AG04449 (cell line): Measurements from ENCODE around the gene TRIM36.
A peak's percentile ranks its signal among the peaks of the same experiment; 100 is the strongest.

Experiments
- CTCF ChIA-PET: fragments of 350-600 bp; formaldehyde crosslinking; extraction: SDS; loops from one replicate; lab custom pipeline; 2021; ENCODE audit warnings: antibody characterized with exemption; lab: Yijun Ruan, JAX
- POLR2A ChIA-PET: fragments of 400-600, 350-600 bp; formaldehyde crosslinking; extraction: SDS; loops from one replicate; lab custom pipeline; 2020; ENCODE audit warnings: antibody characterized with exemption, inconsistent platforms; lab: Yijun Ruan, JAX
- DNase-seq: peaks from one replicate; pipeline ENCODE4 v3.0.0-alpha.2; 2010; ENCODE audit warnings: low read depth, low spot score
- H3K4me3 ChIP-seq: 2 replicates; pipeline ENCODE4 v1.5.1; 2011; ENCODE audit warnings: low read depth, mild to moderate bottlenecking, control low read depth, low read length
- TF ChIP-seq, protein P1 (sequence below): IDR thresholded peaks from one replicate; pipeline ENCODE4 v1.5.1; 2011; ENCODE audit warnings: mild to moderate bottlenecking, moderate library complexity, low read length, control low read depth, inconsistent platforms; ENCODE audit not compliant: insufficient read depth; ENCODE audit errors: missing control alignments

Gene TRIM36, protein sequence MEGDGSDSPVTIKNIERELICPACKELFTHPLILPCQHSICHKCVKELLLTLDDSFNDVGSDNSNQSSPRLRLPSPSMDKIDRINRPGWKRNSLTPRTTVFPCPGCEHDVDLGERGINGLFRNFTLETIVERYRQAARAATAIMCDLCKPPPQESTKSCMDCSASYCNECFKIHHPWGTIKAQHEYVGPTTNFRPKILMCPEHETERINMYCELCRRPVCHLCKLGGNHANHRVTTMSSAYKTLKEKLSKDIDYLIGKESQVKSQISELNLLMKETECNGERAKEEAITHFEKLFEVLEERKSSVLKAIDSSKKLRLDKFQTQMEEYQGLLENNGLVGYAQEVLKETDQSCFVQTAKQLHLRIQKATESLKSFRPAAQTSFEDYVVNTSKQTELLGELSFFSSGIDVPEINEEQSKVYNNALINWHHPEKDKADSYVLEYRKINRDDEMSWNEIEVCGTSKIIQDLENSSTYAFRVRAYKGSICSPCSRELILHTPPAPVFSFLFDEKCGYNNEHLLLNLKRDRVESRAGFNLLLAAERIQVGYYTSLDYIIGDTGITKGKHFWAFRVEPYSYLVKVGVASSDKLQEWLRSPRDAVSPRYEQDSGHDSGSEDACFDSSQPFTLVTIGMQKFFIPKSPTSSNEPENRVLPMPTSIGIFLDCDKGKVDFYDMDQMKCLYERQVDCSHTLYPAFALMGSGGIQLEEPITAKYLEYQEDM

GRCh38 chr5:115169487-115170133 lies at the start of gene TRIM36:
Gene TRIM36 (minus strand): TSS chr5:115169908. CDS start chr5:115169634, 274 bp downstream.
- DNase-seq: no peak
- ChIA-PET POLR2A (no interaction called here), CTCF (no interaction called here)
- TF ChIP-seq, protein P1, sequence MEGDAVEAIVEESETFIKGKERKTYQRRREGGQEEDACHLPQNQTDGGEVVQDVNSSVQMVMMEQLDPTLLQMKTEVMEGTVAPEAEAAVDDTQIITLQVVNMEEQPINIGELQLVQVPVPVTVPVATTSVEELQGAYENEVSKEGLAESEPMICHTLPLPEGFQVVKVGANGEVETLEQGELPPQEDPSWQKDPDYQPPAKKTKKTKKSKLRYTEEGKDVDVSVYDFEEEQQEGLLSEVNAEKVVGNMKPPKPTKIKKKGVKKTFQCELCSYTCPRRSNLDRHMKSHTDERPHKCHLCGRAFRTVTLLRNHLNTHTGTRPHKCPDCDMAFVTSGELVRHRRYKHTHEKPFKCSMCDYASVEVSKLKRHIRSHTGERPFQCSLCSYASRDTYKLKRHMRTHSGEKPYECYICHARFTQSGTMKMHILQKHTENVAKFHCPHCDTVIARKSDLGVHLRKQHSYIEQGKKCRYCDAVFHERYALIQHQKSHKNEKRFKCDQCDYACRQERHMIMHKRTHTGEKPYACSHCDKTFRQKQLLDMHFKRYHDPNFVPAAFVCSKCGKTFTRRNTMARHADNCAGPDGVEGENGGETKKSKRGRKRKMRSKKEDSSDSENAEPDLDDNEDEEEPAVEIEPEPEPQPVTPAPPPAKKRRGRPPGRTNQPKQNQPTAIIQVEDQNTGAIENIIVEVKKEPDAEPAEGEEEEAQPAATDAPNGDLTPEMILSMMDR: peak; percentile 17
- H3K4me3 ChIP-seq: peak within 1 kb of the TSS; percentile 70

GRCh38 chr5:115214541-115214940 lies 44.8 kb upstream of the TRIM36 start:
- ChIA-PET POLR2A (no interaction called here), CTCF (no interaction called here)
- TF ChIP-seq, protein P1: no peak

GRCh38 chr5:115209279-115209678 lies 39.6 kb upstream of the TRIM36 start:
- no peak for DNase-seq
- no peak overlapping the region for H3K4me3 ChIP-seq
- ChIA-PET CTCF (no interaction called here), POLR2A (no interaction called here)
- TF ChIP-seq, protein P1: no peak

More at GRCh38 chr5:115214541-115214940, 44.8 kb upstream of the TRIM36 start:
- H3K4me3 ChIP-seq: no peak overlapping the region
- DNase-seq: peak; percentile 2

GRCh38 chr5:115202952-115203351 lies 33.2 kb upstream of the TRIM36 start:
- DNase-seq: no peak
- TF ChIP-seq, protein P1: no peak
- CTCF ChIA-PET: no interaction called here
- POLR2A ChIA-PET: no interaction called here
- no peak overlapping the region for H3K4me3 ChIP-seq

GRCh38 chr5:115196161-115196560 lies 26.5 kb upstream of the TRIM36 start:
- ChIA-PET POLR2A (no interaction called here), CTCF (no interaction called here)
- H3K4me3 ChIP-seq: no peak overlapping the region
- TF ChIP-seq, protein P1: no peak
- DNase-seq: no peak

GRCh38 chr5:115194676-115195075 lies 25.0 kb upstream of the TRIM36 start:
- TF ChIP-seq, protein P1: no peak
- H3K4me3 ChIP-seq: no peak overlapping the region
- no peak for DNase-seq
- ChIA-PET POLR2A (no interaction called here), CTCF (no interaction called here)
